Fibroblast of skin of back (primary cell): Measurements from ENCODE around the gene ACAD10.

Experiments used
- DNase-seq: peaks from one replicate; pipeline ENCODE4 v3.0.0-alpha.2; 2013

ACAD10 gene

DNA sequence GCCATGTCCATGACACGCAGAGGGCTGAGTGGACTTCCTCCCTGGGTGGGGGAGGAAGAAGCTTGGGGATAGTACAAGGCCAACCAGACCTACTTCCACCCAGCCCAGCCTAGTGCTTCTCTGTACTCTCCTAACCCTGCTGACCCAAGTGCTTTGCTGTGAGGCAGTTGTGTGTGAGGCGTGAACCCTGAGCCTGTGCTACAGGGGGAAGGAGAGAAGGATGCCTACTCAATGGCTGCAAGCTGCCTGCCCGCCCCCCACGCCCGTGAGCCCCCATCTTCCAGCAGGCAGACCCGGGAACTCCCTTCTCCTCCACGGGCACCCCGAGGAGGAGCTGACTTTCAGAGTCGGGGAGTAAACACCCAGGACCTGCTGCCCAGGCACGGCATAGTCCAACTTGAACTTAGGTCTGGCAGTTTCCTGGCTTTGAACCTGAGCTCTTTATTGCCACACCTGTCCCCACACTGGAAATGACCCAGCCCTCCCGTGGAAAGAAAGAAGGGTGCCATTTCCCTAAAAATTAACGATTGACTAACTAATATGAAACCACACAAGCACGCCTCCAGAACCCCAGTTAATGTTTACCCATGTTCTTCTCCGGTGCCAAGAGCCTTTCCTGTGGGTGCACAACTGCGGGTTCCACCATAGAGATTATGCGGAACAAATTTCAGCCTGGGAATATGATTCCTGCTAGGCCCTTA, 91.6 kb downstream of the ACAD10 start:
- DNase-seq, result no peak

DNA sequence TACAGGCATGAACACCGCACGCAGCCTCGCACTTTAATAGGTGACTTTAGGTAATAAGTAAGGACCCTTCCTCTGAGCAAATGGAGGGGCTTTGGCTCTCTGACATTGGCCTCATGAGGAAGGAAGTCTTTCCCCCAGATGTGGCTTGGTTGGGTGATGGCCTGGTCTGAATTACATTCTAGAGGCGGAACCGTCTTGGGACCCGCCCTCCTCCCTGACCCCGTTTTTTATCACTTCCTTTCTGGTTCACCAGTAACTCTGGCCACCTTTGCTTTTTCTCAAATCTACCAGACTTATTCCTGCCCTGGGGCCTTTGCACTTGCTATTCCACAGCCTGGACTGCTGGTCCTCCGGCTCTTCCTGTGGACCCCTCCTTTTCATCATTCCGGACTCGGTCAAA, 94.3 kb downstream of the ACAD10 start:
- no peak for DNase-seq

DNA sequence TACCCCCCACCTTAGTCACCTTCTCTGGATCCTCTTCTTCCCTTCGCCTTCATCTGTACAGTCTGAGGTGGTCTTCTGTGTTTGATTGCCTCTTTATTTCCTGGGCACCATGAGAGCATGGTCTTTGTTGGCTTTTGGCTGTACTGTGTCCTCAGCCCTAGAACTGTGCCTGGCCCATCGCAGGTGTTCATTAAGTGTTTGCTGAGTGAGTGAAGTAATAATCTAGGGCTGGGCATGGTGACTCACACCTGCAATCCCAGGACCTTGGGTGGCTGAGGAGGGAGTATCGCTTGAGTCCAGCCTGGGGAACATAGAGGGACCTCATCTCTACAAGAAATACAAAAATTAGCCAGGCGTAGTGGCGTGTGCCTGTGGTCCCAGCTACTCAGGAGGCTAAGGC, 94.8 kb downstream of the ACAD10 start:
- DNase-seq, result no peak

DNA sequence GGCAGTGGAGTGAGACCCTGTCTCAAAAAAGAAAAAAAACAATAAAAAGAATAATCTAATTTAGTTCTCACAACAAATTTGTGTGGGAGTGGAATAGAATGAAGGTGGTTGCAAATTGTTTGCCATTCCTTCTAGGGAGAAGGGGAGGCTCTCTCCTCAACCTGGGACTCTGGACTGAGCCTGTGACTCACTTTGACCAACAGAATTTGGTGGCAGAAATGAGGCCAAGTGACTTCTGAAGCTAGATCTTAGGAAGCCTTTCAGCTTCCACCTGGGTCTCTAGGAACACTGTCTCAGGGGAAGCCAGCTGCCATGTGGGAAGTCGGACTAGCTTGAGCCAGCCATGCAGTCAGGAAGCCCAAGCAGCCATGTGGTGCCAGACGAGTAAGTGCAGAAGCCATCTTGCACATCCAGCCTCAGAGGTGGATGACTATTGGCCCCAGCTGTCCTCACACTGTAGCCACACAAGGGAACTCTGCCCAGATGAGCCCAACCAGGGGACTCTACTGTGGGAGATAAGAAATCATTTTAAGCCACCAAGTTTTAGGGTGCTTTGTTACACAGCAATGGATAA, 95.3 kb downstream of the ACAD10 start:
- no peak for DNase-seq

DNA sequence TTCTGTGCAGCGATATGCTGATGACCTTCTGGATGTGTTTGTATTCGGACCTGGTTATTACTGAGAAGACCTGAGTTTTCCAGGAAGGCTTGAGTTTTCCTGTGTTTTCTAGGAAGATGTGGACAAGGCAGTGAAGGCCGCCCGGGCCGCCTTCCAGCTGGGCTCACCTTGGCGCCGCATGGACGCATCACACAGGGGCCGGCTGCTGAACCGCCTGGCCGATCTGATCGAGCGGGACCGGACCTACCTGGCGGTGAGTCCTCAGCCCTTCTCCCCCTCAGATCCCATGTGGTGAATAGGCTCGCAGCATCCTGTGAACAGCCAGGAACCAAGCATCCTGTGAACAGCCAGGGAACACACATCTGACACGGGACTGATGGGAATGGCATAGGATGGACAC, 97.2 kb downstream of the ACAD10 start:
- no peak for DNase-seq

DNA sequence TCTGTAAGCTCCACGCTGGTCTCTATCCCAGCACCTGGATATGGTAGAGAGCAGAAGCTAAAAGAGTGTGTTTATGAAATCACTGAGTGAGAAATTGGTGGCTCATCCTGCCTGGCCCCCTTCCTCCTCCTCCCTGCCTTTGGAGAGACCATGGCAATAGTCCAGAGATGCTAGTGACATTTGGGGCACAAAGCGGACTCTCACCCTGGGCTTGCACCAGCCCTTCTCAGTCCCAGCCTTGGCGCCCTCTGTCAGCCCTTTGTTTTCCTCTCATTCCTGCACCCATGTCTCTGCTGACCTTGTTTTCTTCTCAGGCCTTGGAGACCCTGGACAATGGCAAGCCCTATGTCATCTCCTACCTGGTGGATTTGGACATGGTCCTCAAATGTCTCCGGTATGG, 99.1 kb downstream of the ACAD10 start:
- DNase-seq, result no peak

DNA sequence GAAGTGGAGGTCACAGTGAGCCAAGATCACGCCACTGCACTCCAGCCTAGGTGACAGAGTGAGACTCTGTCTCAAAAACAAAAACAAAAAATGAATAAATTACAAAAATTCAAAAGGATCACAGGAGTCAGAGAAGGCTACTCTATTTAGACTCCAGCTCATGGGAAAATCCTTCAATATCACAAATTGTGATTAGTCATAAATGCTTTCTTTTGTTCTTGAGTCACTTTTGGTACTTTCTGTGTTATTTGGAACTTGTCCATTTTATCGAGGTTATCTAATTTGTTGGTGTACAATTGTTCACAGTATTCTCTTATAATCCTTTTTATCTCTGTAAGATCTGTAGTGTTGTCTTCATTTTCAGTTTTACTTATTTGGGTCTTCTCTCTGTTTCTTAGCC, 99.8 kb downstream of the ACAD10 start:
- peak; percentile 53 for DNase-seq

DNA sequence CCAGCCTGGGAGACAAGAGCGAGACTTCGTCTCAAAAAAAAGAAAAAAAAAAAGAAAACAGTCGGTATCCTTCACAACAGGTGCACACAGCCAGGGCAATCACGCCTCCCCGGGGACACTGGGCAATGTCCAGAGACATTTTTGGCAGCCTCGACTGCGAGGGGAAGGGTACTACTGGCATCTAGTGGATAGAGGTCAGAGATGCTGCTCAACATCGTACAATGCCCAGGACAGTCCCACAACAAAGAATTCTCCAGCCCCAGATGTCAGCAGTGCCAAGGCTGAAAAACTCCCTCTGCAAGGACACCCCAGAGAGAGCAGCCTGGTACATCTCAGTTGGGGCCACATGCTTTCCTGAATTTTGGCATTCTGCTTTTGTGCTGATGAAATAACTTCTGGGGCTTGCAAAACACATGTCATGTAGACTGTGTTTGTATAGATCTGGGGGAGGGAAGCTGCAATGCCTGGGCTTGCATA, 102.4 kb downstream of the ACAD10 start:
- peak; percentile 12 for DNase-seq

DNA sequence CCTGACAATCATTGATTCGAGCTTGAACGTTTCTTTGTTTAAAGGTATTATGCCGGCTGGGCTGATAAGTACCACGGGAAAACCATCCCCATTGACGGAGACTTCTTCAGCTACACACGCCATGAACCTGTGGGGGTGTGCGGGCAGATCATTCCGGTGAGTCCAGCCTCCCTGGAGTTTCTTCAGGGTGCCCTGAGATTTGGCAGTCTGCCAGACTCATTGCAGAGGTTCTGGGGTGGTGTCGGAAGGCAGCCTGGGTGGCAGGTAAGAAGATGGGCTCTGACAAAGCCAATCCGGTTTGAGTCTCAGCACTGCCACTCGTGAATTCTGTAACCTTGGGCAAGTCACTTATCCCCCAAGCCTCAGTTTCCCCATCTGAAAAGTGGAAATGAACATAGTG, 103.9 kb downstream of the ACAD10 start:
- no peak for DNase-seq

DNA sequence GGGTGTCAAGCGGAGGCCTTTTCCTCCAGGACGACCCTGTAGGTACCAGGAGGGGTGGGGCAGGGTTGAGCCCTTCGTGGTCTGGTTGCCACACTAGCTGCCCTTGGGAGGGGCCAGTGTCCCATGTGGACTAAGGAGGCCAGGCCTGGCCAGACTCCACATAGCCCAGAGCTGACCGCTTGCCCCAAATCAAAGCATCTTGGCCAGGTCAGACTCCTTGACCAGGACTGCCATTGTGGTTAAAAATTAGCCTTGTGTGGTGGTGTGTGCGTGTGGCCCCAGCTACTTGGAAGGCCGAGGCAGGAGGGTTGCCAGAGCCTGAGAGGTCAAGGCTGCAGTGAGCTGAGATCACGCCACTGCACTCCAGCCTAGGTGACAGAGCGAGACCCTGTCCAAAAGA, 105.7 kb downstream of the ACAD10 start:
- no peak for DNase-seq

DNA sequence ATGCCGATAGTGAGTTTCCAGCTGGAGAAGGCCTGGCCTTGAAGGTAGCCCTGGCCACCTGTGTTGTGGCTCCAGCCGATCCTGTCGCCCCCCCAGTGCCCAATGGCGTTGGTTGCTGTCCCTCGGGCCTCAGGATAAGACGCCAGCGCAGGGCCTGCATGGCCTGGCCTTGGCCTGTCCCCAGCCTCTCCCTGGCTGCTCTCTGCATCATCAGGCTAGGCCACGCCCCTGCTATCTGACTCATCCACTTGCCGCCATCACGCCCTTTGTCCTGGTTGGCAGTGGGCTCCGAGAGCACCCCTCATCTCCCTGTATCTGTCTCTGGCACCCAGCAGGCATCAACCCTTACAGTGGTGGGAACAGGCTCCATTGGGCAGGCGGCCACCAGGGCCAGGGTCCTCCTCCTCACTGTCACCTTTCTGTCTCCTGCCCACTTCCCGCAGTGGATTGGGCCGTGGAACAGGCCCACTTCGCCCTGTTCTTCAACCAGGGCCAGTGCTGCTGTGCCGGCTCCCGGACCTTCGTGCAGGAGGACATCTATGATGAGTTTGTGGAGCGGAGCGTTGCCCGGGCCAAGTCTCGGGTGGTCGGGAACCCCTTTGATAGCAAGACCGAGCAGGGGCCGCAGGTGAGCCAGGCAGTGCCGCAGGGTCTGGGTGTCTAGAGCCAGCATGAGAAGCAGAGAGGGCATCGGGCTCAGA, 106.5 kb downstream of the ACAD10 start:
- DNase-seq, result peak; percentile 7

DNA sequence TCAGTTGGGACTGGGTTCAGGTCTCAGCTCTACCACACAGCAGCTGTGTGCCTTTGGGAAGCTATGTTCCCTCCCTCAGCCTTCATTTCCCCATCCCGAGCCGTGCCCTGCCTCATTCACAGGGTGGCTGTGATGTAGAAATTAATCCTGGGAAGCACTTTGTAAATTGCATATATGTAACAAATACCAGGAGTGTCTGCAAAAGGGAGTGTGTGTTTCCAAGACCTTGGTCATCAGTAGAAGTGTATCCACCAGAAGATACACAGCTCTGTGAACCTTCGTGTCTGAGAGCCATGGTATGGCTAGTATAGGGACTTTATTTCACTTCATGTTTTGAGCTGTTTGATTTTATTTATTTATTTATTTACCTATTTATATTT, 107.0 kb downstream of the ACAD10 start:
- DNase-seq, result no peak

DNA sequence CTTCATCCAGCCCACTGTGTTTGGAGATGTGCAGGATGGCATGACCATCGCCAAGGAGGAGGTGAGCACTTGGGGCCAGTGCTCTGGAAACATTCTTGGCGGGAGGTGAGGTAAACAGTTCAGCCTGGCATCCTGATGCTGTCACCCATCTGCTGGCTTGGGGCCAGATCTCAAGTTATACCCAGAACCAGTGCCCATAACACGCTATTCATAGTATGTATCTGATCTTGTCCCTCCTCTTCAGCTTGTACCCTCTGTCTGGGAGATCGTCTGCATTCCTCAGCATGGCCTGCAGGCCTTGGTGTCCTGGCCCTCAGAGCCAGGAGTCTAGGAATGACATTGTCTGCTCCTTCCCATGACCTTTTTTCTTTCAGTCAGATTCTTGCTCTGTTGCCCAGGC, 112.3 kb downstream of the ACAD10 start:
- no peak for DNase-seq

DNA sequence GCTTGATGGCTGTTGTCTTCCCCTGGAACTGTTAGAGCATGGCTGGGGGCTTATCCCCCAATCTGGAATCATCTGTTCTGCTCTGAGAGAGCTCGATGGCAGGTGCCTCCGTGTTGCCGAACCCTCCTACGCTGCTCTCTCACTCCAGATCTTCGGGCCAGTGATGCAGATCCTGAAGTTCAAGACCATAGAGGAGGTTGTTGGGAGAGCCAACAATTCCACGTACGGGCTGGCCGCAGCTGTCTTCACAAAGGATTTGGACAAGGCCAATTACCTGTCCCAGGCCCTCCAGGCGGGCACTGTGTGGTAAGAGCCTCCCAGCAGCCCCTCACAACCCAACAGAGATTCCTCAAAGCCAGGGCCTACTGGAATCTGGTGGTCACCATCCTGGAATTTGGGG, 113.9 kb downstream of the ACAD10 start:
- no peak for DNase-seq

DNA sequence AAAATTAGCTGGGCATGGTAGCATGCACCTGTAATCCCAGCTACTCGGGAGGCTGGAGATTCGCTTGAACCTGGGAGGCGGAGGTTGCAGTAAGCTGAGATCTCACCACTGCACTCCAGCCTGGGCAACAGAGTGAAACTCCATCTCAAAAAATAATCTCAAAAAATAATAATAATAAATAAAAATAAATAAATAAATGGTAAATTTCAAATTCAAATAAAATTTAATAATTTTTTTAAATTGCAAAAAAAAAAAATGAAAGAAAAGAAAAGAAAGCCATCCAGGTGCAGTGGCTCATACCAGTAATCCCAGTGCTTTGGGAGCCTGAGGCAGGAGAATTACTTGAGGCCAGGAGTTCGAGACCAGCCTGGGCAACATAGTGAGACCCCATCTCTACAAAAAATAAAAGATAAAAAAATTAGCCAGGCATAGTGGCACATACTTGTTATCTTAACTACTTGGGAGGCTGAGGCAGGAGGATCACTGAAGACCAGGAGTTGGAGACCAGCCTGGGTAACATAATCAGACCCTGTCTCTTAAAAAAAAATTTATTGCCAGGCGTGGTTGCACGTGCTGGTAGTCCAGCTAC, 117.3 kb downstream of the ACAD10 start:
- no peak for DNase-seq

DNA sequence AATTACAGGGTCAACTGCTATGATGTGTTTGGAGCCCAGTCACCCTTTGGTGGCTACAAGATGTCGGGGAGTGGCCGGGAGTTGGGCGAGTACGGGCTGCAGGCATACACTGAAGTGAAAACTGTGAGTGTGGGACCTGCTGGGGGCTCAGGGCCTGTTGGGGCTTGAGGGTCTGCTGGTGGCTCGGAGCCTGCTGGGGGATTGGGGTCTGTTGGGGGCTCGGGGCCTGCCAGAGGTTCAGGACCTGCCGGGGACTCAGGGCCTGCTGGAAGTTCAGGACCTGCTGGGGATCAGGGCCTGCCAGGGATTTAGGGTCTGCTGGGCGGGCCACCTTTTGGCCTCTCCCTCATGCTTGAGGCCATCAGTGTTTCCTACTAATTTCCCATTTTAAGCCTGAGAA, 118.0 kb downstream of the ACAD10 start:
- no peak for DNase-seq

DNA sequence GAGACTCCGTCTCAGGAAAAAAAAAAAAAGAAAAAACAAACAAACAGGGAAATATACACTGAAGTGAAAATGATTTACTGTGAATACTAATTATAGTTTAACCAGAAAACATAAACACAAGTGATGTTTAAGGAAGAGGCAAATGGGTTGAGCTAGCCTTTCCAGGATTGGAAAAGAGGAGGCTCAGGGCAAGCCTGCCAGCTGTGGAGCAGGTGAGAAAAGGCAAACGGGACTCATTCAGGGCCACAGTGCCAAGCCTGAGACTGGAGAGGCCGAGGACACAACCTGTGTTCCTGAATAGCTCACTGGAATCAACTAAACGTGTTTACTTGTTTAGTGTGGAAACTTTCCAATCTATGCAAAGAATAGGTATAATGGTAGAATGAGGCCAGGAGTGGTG, 120.5 kb downstream of the ACAD10 start:
- DNase-seq, result no peak
